ENCODE data around the gene SLC6A3.

- TF ChIP-seq POLR2A (IDR thresholded peaks at IDR 0.05) (no peak), CTCF (IDR thresholded peaks at IDR 0.05) (no peak)
These were observed 28.3 kb downstream of the SLC6A3 start for GRCh38 chr5:1416856-1417469.

Measured in uterus (tissue), 2 donors.